Endothelial cell of umbilical vein (primary cell): Measurements from ENCODE around the gene EEIG1. TPM values are rescaled to one million over a fixed set of nuclear protein-coding genes. Genes with fewer than 3 reads are reported as not detected.

ENCODE experiments used
- BruUV-seq: library from RNA; stranded (reverse); fragments of 400-500 nt; replicated peaks from 2 replicates; lab custom pipeline; 2021; lab: Mats Ljungman, UMichigan
- CTCF ChIA-PET: fragments of 300-600, 350-600 bp; sonication (Branson Sonifier 250); formaldehyde crosslinking; loops from one replicate; lab custom pipeline; 2021; ENCODE audit warnings: antibody characterized with exemption, inconsistent platforms; lab: Charles Lee
- POLR2A ChIA-PET: fragments of 300-600, 350-600 bp; sonication (Branson Sonifier 250); formaldehyde crosslinking; loops from one replicate; lab custom pipeline; 2021; ENCODE audit warnings: antibody characterized with exemption, inconsistent platforms; lab: Charles Lee
- DNase-seq: peaks from one replicate; pipeline ENCODE4 v3.0.0-alpha.2; 2011; ENCODE audit warnings: low read depth, low spot score
- FAIRE-seq: peaks from 2 replicates; lab custom pipeline; 2011; peaks lifted over from hg19 to GRCh38; lab: Jason Lieb, UNC
- H2AFZ ChIP-seq: 2 replicates; pipeline ENCODE4 v1.6.0; 2012; ENCODE audit warnings: low read depth, low read length, control low read depth, inconsistent platforms
- H3K27ac ChIP-seq: 2 replicates; pipeline ENCODE4 v1.5.1; 2011; ENCODE audit warnings: low read depth, mild to moderate bottlenecking, control low read depth, low read length, moderate library complexity; ENCODE audit not compliant: insufficient read depth
- H3K27me3 ChIP-seq, 2 experiments: 2 replicates each; pipeline versions ENCODE4 v1.6.0 to v1.6.1; 2011; ENCODE audit warnings: low read length in 2 of 2, mixed read lengths in 1 of 2; ENCODE audit not compliant: control insufficient read depth in 2 of 2, insufficient read depth in 2 of 2
- H3K36me3 ChIP-seq, 2 experiments: 2 replicates in 1 of 2; 3 replicates in 1 of 2; pipeline ENCODE4 v1.5.1; 2011; ENCODE audit warnings: low read length in 2 of 2, mild to moderate bottlenecking in 1 of 2, moderate library complexity in 1 of 2; ENCODE audit not compliant: control insufficient read depth in 2 of 2, insufficient read depth in 2 of 2; ENCODE audit errors: extremely low read depth in 1 of 2
- H3K4me1 ChIP-seq: 3 replicates; pipeline ENCODE4 v1.5.1; 2011; ENCODE audit warnings: mild to moderate bottlenecking, low read length; ENCODE audit not compliant: control insufficient read depth, insufficient read depth; ENCODE audit errors: extremely low read depth
- H3K4me2 ChIP-seq: 2 replicates; pipeline ENCODE4 v1.6.1; 2011; ENCODE audit warnings: low read length, control low read depth, mixed read lengths; ENCODE audit not compliant: insufficient read depth
- H3K4me3 ChIP-seq, 3 experiments: fragments of 200-600 bp in 1 of 3; sonication (generic), shearing (Covaris generic) in 1 of 3; replicated peaks in 1 of 3; 2 replicates each; pipeline ENCODE4 v1.5.1; 2011 to 2016; ENCODE audit warnings: control low read depth in 3 of 3, low read length in 3 of 3, mild to moderate bottlenecking in 2 of 3, inconsistent platforms in 1 of 3, low read depth in 1 of 3, moderate library complexity in 1 of 3; ENCODE audit not compliant: insufficient read depth in 1 of 3
- H3K79me2 ChIP-seq: 2 replicates; pipeline ENCODE4 v1.6.0; 2012; ENCODE audit warnings: low read length, inconsistent platforms; ENCODE audit not compliant: control insufficient read depth, insufficient read depth
- H3K9ac ChIP-seq: replicated peaks from 2 replicates; pipeline ENCODE3; 2011; ENCODE audit warnings: low read length, control low read depth; ENCODE audit not compliant: insufficient read depth; ENCODE audit errors: extremely low read depth
- H3K9me1 ChIP-seq: replicated peaks from 3 replicates; pipeline ENCODE4 v1.6.0; 2011; ENCODE audit warnings: mild to moderate bottlenecking, low read length; ENCODE audit not compliant: control insufficient read depth, insufficient read depth; ENCODE audit errors: extremely low read depth
- H3K9me3 ChIP-seq: replicated peaks from 2 replicates; pipeline ENCODE4 v1.5.1; 2012; ENCODE audit warnings: low read length, inconsistent platforms; ENCODE audit not compliant: control insufficient read depth, insufficient read depth
- H4K20me1 ChIP-seq: replicated peaks from 2 replicates; pipeline ENCODE3; 2011; ENCODE audit warnings: mild to moderate bottlenecking, low read length; ENCODE audit not compliant: control insufficient read depth, insufficient read depth; ENCODE audit errors: extremely low read depth
- EZH2 ChIP-seq: IDR thresholded peaks from 2 replicates; pipeline ENCODE4 v1.6.1; 2012; ENCODE audit warnings: borderline replicate concordance, low read depth, mild to moderate bottlenecking, moderate library complexity, low read length, inconsistent platforms; ENCODE audit not compliant: severe bottlenecking
- FOS ChIP-seq: IDR thresholded peaks from 2 replicates; pipeline ENCODE4 v1.6.1; 2011; ENCODE audit warnings: mild to moderate bottlenecking, low read length, moderate library complexity, borderline replicate concordance; ENCODE audit not compliant: insufficient read depth
- GATA2 ChIP-seq: IDR thresholded peaks from 2 replicates; pipeline ENCODE4 v1.7.0; 2011; ENCODE audit warnings: low read depth, mild to moderate bottlenecking, moderate library complexity, mixed read lengths, low read length; ENCODE audit not compliant: insufficient read length, insufficient read depth
- JUN ChIP-seq: IDR thresholded peaks from 2 replicates; pipeline ENCODE4 v1.6.1; 2011; ENCODE audit warnings: borderline replicate concordance, low read depth; ENCODE audit not compliant: insufficient read length, insufficient read depth
- MYC ChIP-seq: IDR thresholded peaks from one replicate; pipeline ENCODE4 v1.6.1; 2011; ENCODE audit warnings: mild to moderate bottlenecking, low read depth, low read length
- POLR2A ChIP-seq: IDR thresholded peaks from 2 replicates; pipeline ENCODE4 v1.6.1; 2012; ENCODE audit warnings: low read depth, mild to moderate bottlenecking, control low read depth, low read length
- POLR2AphosphoS5 ChIP-seq: IDR thresholded peaks from 2 replicates; pipeline ENCODE4 v1.6.1; 2012; ENCODE audit warnings: low read depth, mild to moderate bottlenecking, control low read depth, low read length, moderate library complexity; ENCODE audit not compliant: insufficient read depth
- dilution Hi-C: fragments of 300-500 bp; cut with MboI; formaldehyde crosslinking; loops from one replicate; pipeline ENCODE4 v1.15.0; 2019; ENCODE audit warnings: low sequenced_read_pairs; ENCODE audit not compliant: extremely low pct_ligation_motif_present
- intact Hi-C: fragments of 100-400 bp; cut with micrococcal nuclease; formaldehyde crosslinking; loops from one replicate; pipeline ENCODE4 v1.10.0; 2022
- polyA plus RNA-seq, 4 experiments: library from polyadenylated mRNA; depleted of rRNA in 3 of 4; stranded (reverse) in 3 of 4; unstranded in 1 of 4; fragments of >200 nt; gene quantifications; 2 replicates each; pipeline versions ENCODE4 v1.2.1 to v1.2.3, GENCODE V29; 2011 to 2012; ENCODE audit warnings: missing spikeins in 1 of 4
- total RNA-seq: library from RNA; stranded (reverse); gene quantifications from 2 replicates; pipeline ENCODE4 v1.2.3, GENCODE V29; 2021
- TF ChIP-seq, protein P1 (sequence below), 2 donors: IDR thresholded peaks; 1 replicate in 1 of 2; 2 replicates in 1 of 2; pipeline ENCODE4 v1.5.1; 2011; ENCODE audit warnings: low read length in 2 of 2, mild to moderate bottlenecking in 2 of 2, moderate library complexity in 2 of 2, control low read depth in 1 of 2, inconsistent platforms in 1 of 2, low read depth in 1 of 2; ENCODE audit not compliant: insufficient read depth in 1 of 2; ENCODE audit errors: extremely low read depth in 1 of 2
- TF ChIP-seq, protein P2 (sequence below): IDR thresholded peaks from 2 replicates; pipeline ENCODE4 v1.6.1; 2011; ENCODE audit not compliant: insufficient read depth, insufficient read length

Gene EEIG1
- total and polyA plus RNA-seq, 2 donors (not counting 3 experiments of a cell fraction or from before 2014, with no cell fraction given), result 8.4 to 19.0 TPM

DNA sequence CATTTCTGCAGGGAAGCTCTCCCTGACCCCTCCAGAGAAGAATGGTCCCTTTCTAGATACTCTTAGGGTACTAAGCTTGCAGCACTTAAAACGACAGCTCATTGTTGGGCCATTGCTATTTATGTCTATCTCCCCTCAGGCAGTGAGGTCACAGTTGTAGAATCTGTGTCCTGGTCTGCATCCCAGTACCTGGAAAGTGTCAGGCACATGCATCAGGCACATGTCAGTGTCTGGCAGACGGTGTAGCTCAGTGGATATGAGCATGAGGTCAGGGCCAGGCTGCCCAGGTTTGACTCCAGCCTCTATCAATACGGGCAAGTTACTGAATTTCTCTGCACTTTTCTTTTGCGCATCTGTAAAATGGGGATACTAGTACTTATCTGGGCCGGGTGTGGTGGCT is 22.2 kb upstream of the EEIG1 start:
- FAIRE-seq (peak; percentile 12), DNase-seq (no peak)
- H3K79me2 ChIP-seq, result no peaks in the 10 kb centered on the region
- H3K36me3 ChIP-seq, result no peaks in the 10 kb centered on the region
- H3K9me1 ChIP-seq, result no peaks in the 10 kb centered on the region
- TF ChIP-seq, protein P1, sequence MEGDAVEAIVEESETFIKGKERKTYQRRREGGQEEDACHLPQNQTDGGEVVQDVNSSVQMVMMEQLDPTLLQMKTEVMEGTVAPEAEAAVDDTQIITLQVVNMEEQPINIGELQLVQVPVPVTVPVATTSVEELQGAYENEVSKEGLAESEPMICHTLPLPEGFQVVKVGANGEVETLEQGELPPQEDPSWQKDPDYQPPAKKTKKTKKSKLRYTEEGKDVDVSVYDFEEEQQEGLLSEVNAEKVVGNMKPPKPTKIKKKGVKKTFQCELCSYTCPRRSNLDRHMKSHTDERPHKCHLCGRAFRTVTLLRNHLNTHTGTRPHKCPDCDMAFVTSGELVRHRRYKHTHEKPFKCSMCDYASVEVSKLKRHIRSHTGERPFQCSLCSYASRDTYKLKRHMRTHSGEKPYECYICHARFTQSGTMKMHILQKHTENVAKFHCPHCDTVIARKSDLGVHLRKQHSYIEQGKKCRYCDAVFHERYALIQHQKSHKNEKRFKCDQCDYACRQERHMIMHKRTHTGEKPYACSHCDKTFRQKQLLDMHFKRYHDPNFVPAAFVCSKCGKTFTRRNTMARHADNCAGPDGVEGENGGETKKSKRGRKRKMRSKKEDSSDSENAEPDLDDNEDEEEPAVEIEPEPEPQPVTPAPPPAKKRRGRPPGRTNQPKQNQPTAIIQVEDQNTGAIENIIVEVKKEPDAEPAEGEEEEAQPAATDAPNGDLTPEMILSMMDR (IDR thresholded peaks at IDR 0.05; ENCODE audit: extremely low read depth in 1 of 2, insufficient read depth in 1 of 2, low read depth in 1 of 2, low read length in 2 of 2), result no peak
- TF ChIP-seq MYC (no peak), POLR2A (no peak), EZH2 (no peak), GATA2 (no peak), POLR2AphosphoS5 (no peak), JUN (no peak), FOS (no peak)
- TF ChIP-seq, protein P2, sequence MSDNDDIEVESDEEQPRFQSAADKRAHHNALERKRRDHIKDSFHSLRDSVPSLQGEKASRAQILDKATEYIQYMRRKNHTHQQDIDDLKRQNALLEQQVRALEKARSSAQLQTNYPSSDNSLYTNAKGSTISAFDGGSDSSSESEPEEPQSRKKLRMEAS, result no peak
- H3K9me3 ChIP-seq, result no peaks in the 10 kb centered on the region
- no TSS peak for BruUV-seq
- no peak overlapping the region for H3K9ac ChIP-seq
- no peaks in the 10 kb centered on the region for H4K20me1 ChIP-seq
- ChIA-PET POLR2A (no interaction called here), CTCF (interaction anchor here (1.1 to 1.8 kb wide), 3 partner anchors 25 to 76 kb away, joined by 3 to 16 read pairs (median 3); no protein-coding TSS in a partner anchor)
- no peak overlapping the region for H3K27ac ChIP-seq
- H3K4me1 ChIP-seq, result peaks cover 39% of the 10 kb centered on the region
- intact Hi-C loops, result no loop called here
- H2AFZ ChIP-seq, result no peak overlapping the region
- dilution Hi-C loops, result no loop called here
- no peak overlapping the region for H3K4me2 ChIP-seq
- H3K27me3 ChIP-seq, result no peaks in the 10 kb centered on the region
- no peak overlapping the region for H3K4me3 ChIP-seq
